Mucosa of rectum (tissue), 2 donors: ENCODE measurements around the gene MSH2.

Source experiments
- H3K27ac ChIP-seq, 2 donors: one replicate each; pipeline ENCODE4 v1.7.0; 2013; ENCODE audit warnings: inconsistent platforms in 2 of 2, low read depth in 2 of 2, low read length in 2 of 2
- H3K27me3 ChIP-seq, 2 donors: one replicate each; pipeline ENCODE4 v1.7.0; 2013; ENCODE audit warnings: low read length in 2 of 2; ENCODE audit not compliant: control insufficient read depth in 2 of 2, insufficient read depth in 2 of 2
- H3K36me3 ChIP-seq, 2 donors: one replicate each; pipeline ENCODE4 v1.7.0; 2013; ENCODE audit warnings: low read length in 2 of 2; ENCODE audit not compliant: control insufficient read depth in 2 of 2, insufficient read depth in 2 of 2
- H3K4me1 ChIP-seq, 2 donors: one replicate each; pipeline ENCODE4 v1.7.0; 2013; ENCODE audit warnings: low read length in 2 of 2, mild to moderate bottlenecking in 1 of 2; ENCODE audit not compliant: control insufficient read depth in 2 of 2, insufficient read depth in 2 of 2
- H3K4me3 ChIP-seq, 2 donors: one replicate each; pipeline ENCODE4 v1.7.0; 2013; ENCODE audit warnings: low read length in 2 of 2
- H3K9ac ChIP-seq, 2 donors: one replicate each; pipeline ENCODE4 v1.7.0; 2013; ENCODE audit warnings: low read length in 2 of 2, low read depth in 1 of 2, mild to moderate bottlenecking in 1 of 2
- H3K9me3 ChIP-seq, 2 donors: one replicate each; pipeline ENCODE4 v1.7.0; 2013; ENCODE audit warnings: low read length in 2 of 2; ENCODE audit not compliant: control insufficient read depth in 2 of 2
- donor health status: healthy.
- donor health status: Normal muscosa, but diverticular disease.

Gene MSH2

DNA sequence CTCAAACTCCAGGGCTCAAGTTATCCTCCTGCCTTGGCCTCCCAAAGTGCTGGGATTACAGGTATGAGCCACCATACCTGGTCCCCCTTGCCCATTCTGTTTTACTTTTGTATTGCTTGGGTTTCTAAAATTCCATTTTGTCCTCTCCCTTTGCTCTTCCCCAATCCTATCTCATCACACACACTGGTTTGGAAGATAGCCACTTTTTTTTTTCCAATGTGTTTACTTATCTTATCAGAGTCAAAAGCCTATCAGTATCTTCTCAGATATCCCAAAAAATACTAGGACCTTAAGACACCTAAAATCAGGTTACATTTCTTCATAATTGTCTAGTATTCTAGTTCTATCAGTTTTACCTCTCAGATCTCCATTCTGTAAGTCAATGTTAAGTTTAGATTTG lies 56.1 kb downstream of the MSH2 start:
- no peaks in the 10 kb centered on the region for H3K9me3 ChIP-seq
- no peak overlapping the region for H3K4me3 ChIP-seq
- no peaks in the 10 kb centered on the region for H3K4me1 ChIP-seq
- H3K27me3 ChIP-seq: no peaks in the 10 kb centered on the region
- peaks cover 4 to 11% of the 10 kb centered on the region in 2 donors for H3K36me3 ChIP-seq
- no peak overlapping the region for H3K27ac ChIP-seq
- H3K9ac ChIP-seq: no peak overlapping the region

DNA sequence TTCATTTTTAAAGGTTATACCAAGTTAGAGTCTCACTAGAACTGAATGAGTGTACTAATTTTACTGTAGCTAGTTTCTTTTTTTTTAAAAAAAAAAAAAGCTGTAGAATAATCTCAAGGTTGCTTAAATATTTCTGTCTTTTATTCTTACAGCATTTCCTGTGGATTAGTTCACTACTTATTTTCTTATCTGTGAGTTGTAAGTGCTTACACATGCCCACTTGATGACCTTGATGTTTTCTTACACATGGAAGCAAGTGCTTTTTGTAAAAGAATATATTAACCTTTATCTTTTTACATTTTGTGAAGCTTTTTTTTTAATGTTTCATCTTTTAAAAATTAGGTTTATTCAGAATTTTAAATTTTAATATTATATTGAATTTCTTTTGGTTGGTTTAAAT lies 57.8 kb downstream of the MSH2 start:
- Histone ChIP-seq H3K27me3 (no peaks in the 10 kb centered on the region), H3K9me3 (no peaks in the 10 kb centered on the region), H3K9ac (no peak overlapping the region), H3K4me1 (no peaks in the 10 kb centered on the region), H3K4me3 (no peak overlapping the region), H3K27ac (no peak overlapping the region), H3K36me3 (peaks cover 9 to 13% of the 10 kb centered on the region in 2 donors)

DNA sequence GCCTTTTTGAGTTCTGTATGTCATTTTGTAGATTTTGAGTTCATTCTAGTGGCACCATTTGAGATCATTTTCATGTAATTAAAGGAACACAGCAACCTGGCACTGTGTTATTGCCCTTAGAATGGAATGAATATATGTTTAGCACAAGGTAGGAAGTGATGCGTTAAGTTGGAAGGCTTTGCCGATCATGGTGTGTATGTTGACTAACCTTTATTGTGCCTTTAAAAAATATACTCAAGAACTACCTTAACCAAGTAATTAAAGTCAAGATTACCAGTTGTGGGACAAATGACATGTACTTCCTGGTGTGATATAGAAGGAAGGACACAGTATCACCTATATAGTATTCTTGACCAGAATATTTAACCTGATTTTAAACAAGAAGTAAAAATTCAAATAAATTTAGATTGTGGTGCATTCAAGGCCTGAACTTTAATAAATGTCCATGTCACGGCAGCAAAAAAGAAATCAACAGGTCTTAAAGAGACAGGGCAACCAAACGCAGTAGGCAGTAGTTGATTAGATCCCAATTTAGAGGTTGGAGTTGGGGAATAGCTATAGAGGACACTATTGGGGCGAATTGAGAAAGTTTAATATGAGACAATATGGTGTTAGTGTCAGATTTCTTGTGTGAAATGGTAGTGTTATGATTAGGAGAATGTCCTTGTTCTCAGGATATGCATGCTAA lies 68.6 kb downstream of the MSH2 start:
- no peaks in the 10 kb centered on the region for H3K27me3 ChIP-seq
- H3K36me3 ChIP-seq: peaks cover 0 to 25% of the 10 kb centered on the region in 2 donors
- no peaks in the 10 kb centered on the region for H3K9me3 ChIP-seq
- H3K9ac ChIP-seq: no peak overlapping the region
- H3K4me1 ChIP-seq: peaks cover 0 to 2% of the 10 kb centered on the region in 2 donors
- peak overlapping the region in 1 of 2 donors; percentile 11 for H3K27ac ChIP-seq
- H3K4me3 ChIP-seq: no peak overlapping the region

DNA sequence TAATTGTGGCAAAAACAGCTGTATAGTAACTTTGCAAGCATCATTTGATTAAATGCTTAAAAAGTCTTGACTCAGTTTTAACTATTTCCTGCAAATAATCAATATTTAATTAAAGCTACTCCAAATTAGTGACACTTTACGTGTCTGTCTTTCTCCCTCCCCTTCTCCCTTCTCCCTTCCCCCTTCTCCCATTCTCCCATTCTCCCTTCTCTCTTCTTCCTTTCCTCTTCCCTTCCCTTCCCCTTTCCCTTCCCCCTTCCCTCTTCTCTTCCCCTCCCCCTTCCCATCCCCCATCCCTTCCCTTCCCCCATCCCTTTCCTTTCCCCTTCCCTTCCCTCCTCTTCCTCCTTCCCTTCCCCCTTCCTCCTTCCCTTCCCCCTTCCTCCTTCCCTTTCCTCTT lies 76.9 kb downstream of the MSH2 start:
- Histone ChIP-seq H3K9me3 (no peaks in the 10 kb centered on the region), H3K27ac (no peak overlapping the region), H3K4me3 (no peak overlapping the region), H3K4me1 (no peaks in the 10 kb centered on the region), H3K27me3 (no peaks in the 10 kb centered on the region), H3K36me3 (peaks cover 7 to 16% of the 10 kb centered on the region in 2 donors), H3K9ac (no peak overlapping the region)

DNA sequence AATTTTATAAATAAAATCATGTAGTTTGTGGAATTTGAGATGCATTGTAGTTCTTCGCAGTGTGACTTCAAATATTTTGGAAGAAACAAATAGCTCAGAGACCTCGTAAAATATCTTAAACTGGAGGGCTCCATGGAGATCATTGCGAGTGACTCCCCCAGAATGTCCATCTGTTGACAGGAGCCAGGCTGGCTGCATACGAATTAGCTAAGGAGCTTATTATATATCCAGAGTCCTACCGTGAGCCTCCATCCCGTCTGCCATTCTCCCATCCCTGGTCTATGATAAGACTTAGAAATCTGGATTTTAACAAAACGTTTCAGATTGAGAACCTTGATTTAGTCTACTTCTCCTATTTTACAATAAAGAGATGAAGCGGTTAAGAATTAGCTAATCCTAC lies 80.2 kb downstream of the MSH2 start:
- Histone ChIP-seq H3K36me3 (peaks cover 4 to 5% of the 10 kb centered on the region in 2 donors), H3K9me3 (no peaks in the 10 kb centered on the region), H3K27me3 (no peaks in the 10 kb centered on the region), H3K9ac (no peak overlapping the region), H3K27ac (no peak overlapping the region), H3K4me3 (no peak overlapping the region), H3K4me1 (peaks cover 0 to 6% of the 10 kb centered on the region in 2 donors)

DNA sequence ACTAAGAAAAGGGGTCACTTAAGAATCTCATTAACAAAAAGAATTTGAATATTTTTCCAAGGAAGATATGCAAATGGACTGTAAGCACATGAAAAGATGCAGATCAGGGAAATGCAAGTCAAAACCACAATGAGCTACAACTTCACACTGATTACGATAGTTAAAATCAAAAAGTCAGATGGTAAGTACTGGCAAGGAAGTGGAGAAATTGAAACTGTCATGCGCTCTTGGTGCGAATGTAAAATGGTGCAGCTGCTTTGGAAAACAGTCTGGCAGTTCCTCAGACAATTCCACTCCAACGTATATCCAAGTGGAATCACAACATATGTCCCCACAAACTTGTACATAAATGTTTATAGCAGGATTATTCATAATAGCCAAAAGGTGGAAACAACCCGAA lies 81.4 kb downstream of the MSH2 start:
- H3K27ac ChIP-seq: no peak overlapping the region
- peaks cover 0 to 6% of the 10 kb centered on the region in 2 donors for H3K4me1 ChIP-seq
- no peak overlapping the region for H3K4me3 ChIP-seq
- no peaks in the 10 kb centered on the region for H3K9me3 ChIP-seq
- no peak overlapping the region for H3K9ac ChIP-seq
- H3K27me3 ChIP-seq: no peaks in the 10 kb centered on the region
- peaks cover 2 to 3% of the 10 kb centered on the region in 2 donors for H3K36me3 ChIP-seq

DNA sequence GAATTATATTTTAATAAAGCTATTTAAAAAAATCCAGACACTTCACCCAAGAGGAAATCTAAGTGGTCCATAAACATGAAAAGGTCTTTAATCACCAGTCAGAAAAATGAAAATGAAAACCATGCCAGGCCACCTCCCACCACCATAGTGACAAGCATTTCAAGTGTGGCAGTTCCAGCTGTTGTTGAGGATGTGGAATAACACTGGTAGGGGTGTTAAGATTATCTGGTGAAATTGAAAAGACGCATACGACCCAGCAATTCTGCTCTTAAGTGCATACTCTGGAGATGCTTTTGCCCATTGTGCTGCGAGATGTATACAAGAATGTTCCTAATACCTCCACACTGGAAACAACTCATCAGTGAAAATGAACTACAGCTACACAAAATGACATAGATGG lies 82.2 kb downstream of the MSH2 start:
- H3K36me3 ChIP-seq: peaks cover 2 to 3% of the 10 kb centered on the region in 2 donors
- H3K4me3 ChIP-seq: no peak overlapping the region

DNA sequence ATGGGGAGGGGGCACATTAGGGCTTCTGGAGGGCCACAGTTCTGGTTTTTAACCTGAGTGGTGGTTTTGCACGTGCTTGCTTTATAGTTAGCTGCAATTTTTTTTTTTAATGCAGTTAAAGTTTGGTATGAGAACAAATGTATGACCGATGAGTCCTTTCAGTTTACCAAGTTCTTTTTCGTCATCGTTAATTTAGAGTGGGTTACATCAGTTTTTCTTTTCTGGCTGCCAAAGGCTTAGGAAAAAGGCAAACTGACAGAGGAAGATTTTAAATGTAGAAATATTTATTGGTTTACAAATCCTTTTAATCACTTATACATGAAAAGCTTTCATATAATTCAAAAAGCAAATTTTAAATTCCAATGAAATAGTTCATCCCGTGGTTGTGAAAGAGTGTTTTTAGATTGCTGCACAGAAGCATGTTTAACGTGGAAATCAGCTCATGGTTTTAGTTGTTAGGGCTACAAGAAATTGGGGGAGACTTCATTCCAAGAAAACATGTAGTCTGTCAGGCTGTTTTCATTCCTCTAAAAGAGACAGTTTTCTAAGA lies 82.9 kb downstream of the MSH2 start:
- no peak overlapping the region for H3K4me3 ChIP-seq
- H3K9me3 ChIP-seq: no peaks in the 10 kb centered on the region
- peaks cover 2 to 3% of the 10 kb centered on the region in 2 donors for H3K36me3 ChIP-seq
- H3K4me1 ChIP-seq: peaks cover 0 to 6% of the 10 kb centered on the region in 2 donors
- no peaks in the 10 kb centered on the region for H3K27me3 ChIP-seq
- H3K9ac ChIP-seq: no peak overlapping the region
- H3K27ac ChIP-seq: no peak overlapping the region

More for the DNA sequence above, 82.2 kb downstream of the MSH2 start:
- H3K9ac ChIP-seq: no peak overlapping the region
- no peaks in the 10 kb centered on the region for H3K27me3 ChIP-seq
- H3K9me3 ChIP-seq: no peaks in the 10 kb centered on the region
- peaks cover 0 to 6% of the 10 kb centered on the region in 2 donors for H3K4me1 ChIP-seq
- H3K27ac ChIP-seq: no peak overlapping the region

DNA sequence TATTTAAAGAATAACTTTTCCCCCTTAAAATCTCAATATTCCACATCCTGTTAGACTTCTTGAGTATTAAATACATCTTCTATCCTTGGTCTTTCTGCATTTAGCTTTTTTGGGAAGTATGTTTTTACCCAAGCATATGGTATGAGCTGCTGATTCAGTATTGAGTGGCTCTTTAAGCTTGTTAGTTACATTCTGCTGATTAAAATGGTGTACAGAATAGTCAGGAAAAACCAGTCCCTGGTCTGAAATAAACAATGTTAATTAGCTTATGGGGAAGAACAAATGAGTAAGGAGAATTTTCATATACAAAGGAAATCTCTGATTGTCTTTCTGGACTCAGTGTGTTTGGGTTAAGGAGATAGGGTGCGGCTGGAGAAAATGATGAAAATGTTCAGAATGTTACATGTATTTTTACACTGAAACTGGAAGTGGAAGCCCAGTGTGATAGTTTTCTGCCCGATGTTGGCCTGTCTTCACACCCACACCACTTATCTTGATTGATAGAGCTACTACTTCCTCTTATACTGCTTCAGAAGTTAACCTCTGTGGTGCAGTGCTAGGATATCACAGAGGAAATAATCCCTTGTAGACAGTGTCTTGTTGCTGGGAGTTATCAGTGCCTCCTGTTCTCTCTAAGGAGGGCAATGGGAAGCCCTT lies 84.0 kb downstream of the MSH2 start:
- Histone ChIP-seq H3K4me1 (peaks cover 0 to 6% of the 10 kb centered on the region in 2 donors), H3K36me3 (peaks cover 2 to 3% of the 10 kb centered on the region in 2 donors), H3K9ac (no peak overlapping the region), H3K27me3 (no peaks in the 10 kb centered on the region), H3K9me3 (no peaks in the 10 kb centered on the region), H3K4me3 (no peak overlapping the region), H3K27ac (no peak overlapping the region)

DNA sequence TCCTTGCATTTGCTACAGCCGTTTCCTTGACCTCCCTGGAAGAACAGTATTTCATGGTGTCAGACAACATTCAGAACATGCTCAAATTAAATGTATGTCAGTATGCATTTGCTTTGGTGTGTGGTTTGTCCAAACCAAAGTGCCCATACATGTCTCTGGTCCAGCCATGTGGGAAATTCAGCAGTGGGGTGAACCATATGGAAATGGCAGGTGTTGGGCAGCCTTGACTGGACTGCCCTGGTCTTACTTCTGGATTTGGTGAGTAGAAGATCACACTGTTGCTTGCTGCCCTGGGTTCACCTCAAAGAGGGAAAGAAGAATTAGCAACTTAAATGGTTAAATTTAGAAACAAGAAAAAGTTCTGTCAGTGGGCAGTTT lies 84.5 kb downstream of the MSH2 start:
- no peak overlapping the region for H3K27ac ChIP-seq
- H3K27me3 ChIP-seq: no peaks in the 10 kb centered on the region
- H3K4me3 ChIP-seq: no peak overlapping the region
- H3K36me3 ChIP-seq: peaks cover 0 to 3% of the 10 kb centered on the region in 2 donors
- H3K9ac ChIP-seq: no peak overlapping the region
- H3K4me1 ChIP-seq: peaks cover 0 to 6% of the 10 kb centered on the region in 2 donors
- H3K9me3 ChIP-seq: no peaks in the 10 kb centered on the region
